ENCODE data around the gene GCM1. TPM values are rescaled to one million over a fixed set of nuclear protein-coding genes. Genes with fewer than 3 reads are reported as not detected.

GCM1 gene
- total and polyA plus RNA-seq, 9 donors: not detected

DNA sequence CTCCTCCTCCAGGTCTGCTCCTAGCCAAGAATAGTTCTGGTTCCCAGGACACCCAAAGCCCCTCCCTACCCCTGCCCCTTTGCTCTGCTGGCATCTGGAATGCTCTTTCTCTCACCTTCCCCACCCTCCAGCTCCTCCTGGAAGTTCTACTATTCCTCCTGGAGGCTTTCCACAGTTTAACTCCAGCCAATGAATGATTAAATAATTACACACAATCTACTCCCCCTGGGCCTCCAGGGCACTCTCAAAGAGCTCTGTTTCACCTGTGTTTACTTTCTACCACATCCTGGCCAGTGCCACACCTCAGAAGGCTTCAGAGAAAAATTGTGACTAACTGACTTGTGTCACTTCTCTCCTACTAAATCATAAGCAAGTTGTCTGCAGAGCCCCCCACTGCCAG, 36.2 kb downstream of the GCM1 start:
- no peaks in the 10 kb centered on the region for H3K36me3 ChIP-seq
- no peaks in the 10 kb centered on the region for H3K27me3 ChIP-seq
- H3K27ac ChIP-seq: no peak overlapping the region
- DNase-seq: no peak
- H3K4me3 ChIP-seq: no peak overlapping the region
- no peaks in the 10 kb centered on the region for H3K4me1 ChIP-seq (ENCODE audit: insufficient read depth)
- no peaks in the 10 kb centered on the region for H3K9me3 ChIP-seq
- TF ChIP-seq, protein P1, sequence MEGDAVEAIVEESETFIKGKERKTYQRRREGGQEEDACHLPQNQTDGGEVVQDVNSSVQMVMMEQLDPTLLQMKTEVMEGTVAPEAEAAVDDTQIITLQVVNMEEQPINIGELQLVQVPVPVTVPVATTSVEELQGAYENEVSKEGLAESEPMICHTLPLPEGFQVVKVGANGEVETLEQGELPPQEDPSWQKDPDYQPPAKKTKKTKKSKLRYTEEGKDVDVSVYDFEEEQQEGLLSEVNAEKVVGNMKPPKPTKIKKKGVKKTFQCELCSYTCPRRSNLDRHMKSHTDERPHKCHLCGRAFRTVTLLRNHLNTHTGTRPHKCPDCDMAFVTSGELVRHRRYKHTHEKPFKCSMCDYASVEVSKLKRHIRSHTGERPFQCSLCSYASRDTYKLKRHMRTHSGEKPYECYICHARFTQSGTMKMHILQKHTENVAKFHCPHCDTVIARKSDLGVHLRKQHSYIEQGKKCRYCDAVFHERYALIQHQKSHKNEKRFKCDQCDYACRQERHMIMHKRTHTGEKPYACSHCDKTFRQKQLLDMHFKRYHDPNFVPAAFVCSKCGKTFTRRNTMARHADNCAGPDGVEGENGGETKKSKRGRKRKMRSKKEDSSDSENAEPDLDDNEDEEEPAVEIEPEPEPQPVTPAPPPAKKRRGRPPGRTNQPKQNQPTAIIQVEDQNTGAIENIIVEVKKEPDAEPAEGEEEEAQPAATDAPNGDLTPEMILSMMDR (IDR thresholded peaks at IDR 0.05): no peak
- no peak for TF ChIP-seq POLR2A (IDR thresholded peaks at IDR 0.05)
- no peak for TF ChIP-seq EP300 (IDR thresholded peaks at IDR 0.05)
- intact Hi-C loops (cut with DNase I): no loop called here

DNA sequence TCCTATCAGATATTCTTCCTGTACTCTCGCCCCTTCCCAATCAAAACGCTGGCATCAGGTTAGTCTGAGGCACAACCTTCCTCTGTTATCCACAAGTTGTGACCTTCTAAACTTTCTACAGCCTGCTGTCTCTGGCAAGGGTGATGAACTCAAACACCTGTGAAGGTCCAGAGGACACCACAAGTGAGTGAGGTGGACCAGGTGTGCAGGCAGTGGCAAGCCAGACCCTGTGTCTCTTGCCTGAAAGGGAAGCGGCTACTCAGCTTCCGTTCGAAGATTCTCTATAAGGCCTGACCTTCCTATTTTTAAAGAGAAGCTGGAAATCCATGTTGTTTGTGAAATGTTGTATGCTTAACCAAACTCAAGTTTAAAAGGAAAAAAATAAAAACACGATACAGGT, 36.8 kb downstream of the GCM1 start:
- H3K4me3 ChIP-seq: no peak overlapping the region
- H3K4me1 ChIP-seq (ENCODE audit: insufficient read depth): no peaks in the 10 kb centered on the region
- H3K27me3 ChIP-seq: no peaks in the 10 kb centered on the region
- intact Hi-C loops (cut with DNase I): no loop called here
- no peak overlapping the region for H3K27ac ChIP-seq
- no peak for TF ChIP-seq EP300 (IDR thresholded peaks at IDR 0.05)
- TF ChIP-seq POLR2A (IDR thresholded peaks at IDR 0.05): no peak
- TF ChIP-seq, protein P1 (IDR thresholded peaks at IDR 0.05): no peak
- no peaks in the 10 kb centered on the region for H3K36me3 ChIP-seq
- no peak for DNase-seq
- 64 to 85% (median 73%) methylated on average over 6 of the region's 6 CpGs for WGBS, 3 donors
- no peaks in the 10 kb centered on the region for H3K9me3 ChIP-seq

DNA sequence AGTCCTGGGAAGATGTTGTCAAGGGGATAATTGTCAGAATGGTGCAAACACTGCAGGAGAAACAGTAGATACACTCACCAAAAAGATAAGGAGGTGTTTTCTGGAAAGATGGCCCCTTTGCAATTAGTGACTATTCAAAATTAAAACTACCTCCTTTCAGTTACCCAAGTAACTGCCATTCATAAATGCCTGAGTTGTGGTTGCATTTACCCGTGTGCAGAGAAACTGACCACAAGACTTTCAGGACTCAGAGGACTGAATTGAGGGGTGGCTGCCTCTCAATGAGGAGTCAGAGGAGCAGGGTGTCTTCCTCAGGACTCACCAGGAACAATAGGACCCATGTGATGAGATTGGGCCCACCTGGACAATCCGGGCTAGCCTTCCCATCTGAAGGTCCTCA, 39.0 kb downstream of the GCM1 start:
- TF ChIP-seq EP300 (IDR thresholded peaks at IDR 0.05) (no peak), POLR2A (IDR thresholded peaks at IDR 0.05) (no peak)
- TF ChIP-seq, protein P1 (IDR thresholded peaks at IDR 0.05): no peak
- WGBS, 3 donors: 92 to 96% (median 95%) methylated on average over 2 of the region's 2 CpGs
- Histone ChIP-seq H3K27me3 (no peaks in the 10 kb centered on the region), H3K27ac (no peak overlapping the region), H3K36me3 (no peaks in the 10 kb centered on the region), H3K4me1 (ENCODE audit: insufficient read depth) (no peaks in the 10 kb centered on the region), H3K9me3 (no peaks in the 10 kb centered on the region), H3K4me3 (no peak overlapping the region)
- no peak for DNase-seq
- intact Hi-C loops (cut with DNase I): no loop called here

DNA sequence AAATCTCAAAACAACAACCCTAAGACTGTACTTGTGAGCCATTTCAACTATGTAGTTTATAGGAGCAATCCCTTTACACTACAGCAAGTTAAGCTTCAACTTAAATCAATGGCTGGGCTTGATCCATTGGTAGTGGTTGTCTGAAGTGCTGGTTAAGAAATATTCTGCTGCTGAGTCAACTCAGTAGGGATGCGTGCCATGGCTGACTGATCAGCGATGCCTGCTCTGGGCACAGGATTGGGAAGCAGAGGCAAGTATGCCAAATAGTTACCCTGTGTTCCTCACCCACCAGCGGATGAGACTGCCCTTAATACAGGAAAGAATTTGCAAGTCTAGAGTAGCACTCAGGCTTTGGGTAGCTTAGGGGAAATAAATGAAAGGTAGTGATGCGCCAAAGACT, 41.5 kb downstream of the GCM1 start:
- Histone ChIP-seq H3K27me3 (no peaks in the 10 kb centered on the region), H3K9me3 (no peaks in the 10 kb centered on the region), H3K36me3 (no peaks in the 10 kb centered on the region), H3K27ac (no peak overlapping the region), H3K4me3 (no peak overlapping the region), H3K4me1 (ENCODE audit: insufficient read depth) (no peaks in the 10 kb centered on the region)
- no peak for DNase-seq
- TF ChIP-seq POLR2A (IDR thresholded peaks at IDR 0.05) (no peak), EP300 (IDR thresholded peaks at IDR 0.05) (no peak)
- TF ChIP-seq, protein P1 (IDR thresholded peaks at IDR 0.05): no peak
- 92 to 98% (median 97%) methylated on average over 4 of the region's 4 CpGs for WGBS, 3 donors
- intact Hi-C loops (cut with DNase I): no loop called here

DNA sequence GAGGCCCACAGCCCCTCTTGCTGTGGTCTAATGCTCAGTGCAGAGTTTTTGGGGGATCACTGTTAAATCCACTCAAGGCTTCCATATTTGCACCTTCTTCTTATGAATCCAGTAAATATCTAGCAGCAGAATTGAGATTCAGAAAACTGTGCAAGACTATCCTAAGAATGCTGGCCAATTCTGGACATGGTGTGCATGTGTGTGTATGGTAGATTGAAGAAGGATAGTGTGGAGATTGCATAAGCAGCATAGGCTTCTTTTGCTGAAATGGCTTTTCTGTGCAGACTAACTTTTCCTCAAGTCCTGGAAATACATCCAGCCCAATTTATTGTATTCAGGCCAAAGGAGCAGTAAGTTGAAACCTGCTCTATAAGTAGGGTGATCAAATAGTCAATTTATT, 43.7 kb downstream of the GCM1 start:
- H3K27ac ChIP-seq: no peak overlapping the region
- H3K4me3 ChIP-seq: no peak overlapping the region
- no peaks in the 10 kb centered on the region for H3K36me3 ChIP-seq
- no peak for DNase-seq
- intact Hi-C loops (cut with DNase I): no loop called here
- no peak for TF ChIP-seq EP300 (IDR thresholded peaks at IDR 0.05)
- no peaks in the 10 kb centered on the region for H3K9me3 ChIP-seq
- no peaks in the 10 kb centered on the region for H3K27me3 ChIP-seq
- no peaks in the 10 kb centered on the region for H3K4me1 ChIP-seq (ENCODE audit: insufficient read depth)
